Measurements from ENCODE around the gene MYMX. TPM values are rescaled to one million over a fixed set of nuclear protein-coding genes. Genes with fewer than 3 reads are reported as not detected.

MYMX gene
- polyA plus RNA-seq, 1 donor, result 20.5 TPM

GRCh38 chr6:44265722-44266233, 49.1 kb downstream of the MYMX start:
- no peak for DNase-seq

GRCh38 chr6:44266347-44266746, 49.6 kb downstream of the MYMX start:
- DNase-seq, result no peak

GRCh38 chr6:44267252-44267651, 50.5 kb downstream of the MYMX start:
- no peak for DNase-seq

Other genes starting within 250 kb of the MYMX start
- 37.7 TPM for gene MRPL14, start 89.5 kb upstream of the MYMX start, polyA plus RNA-seq (ENCODE audit: insufficient read length)
- gene TMEM63B, start 89.4 kb upstream of the MYMX start, polyA plus RNA-seq (ENCODE audit: insufficient read length), result 18.8 TPM
- gene CAPN11, start 58.1 kb upstream of the MYMX start, polyA plus RNA-seq (ENCODE audit: insufficient read length), result 0.61 TPM
- 84.5 TPM for gene SLC29A1, start 6.7 kb downstream of the MYMX start, polyA plus RNA-seq (ENCODE audit: insufficient read length)
- 976 TPM for gene HSP90AB1, start 30.2 kb downstream of the MYMX start, polyA plus RNA-seq (ENCODE audit: insufficient read length)
- 29.5 TPM for gene SLC35B2, start 40.6 kb downstream of the MYMX start, polyA plus RNA-seq (ENCODE audit: insufficient read length)
- gene NFKBIE, start 48.6 kb downstream of the MYMX start, polyA plus RNA-seq (ENCODE audit: insufficient read length), result 5.4 TPM
- gene TMEM151B, start 53.5 kb downstream of the MYMX start, polyA plus RNA-seq (ENCODE audit: insufficient read length), result 0.37 TPM
- 9.9 TPM for gene AARS2, start 96.4 kb downstream of the MYMX start, polyA plus RNA-seq (ENCODE audit: insufficient read length)
- gene SPATS1, start 125.7 kb downstream of the MYMX start, polyA plus RNA-seq (ENCODE audit: insufficient read length), result not detected
- 24.1 TPM for gene CDC5L, start 170.8 kb downstream of the MYMX start, polyA plus RNA-seq (ENCODE audit: insufficient read length)